ENCODE data around the gene AHCYL1. TPM values are rescaled to one million over a fixed set of nuclear protein-coding genes. Genes with fewer than 3 reads are reported as not detected.

AHCYL1 gene
- total RNA-seq, 1 donor from 2014 or later, result 31.6 TPM

GRCh38 chr1:109994654-109995053, 10.1 kb downstream of the AHCYL1 start:
- DNase-seq (ENCODE audit: low read depth) (no peak), FAIRE-seq (no peak)
- no peak for TF ChIP-seq CTCF (IDR thresholded peaks at IDR 0.05; ENCODE audit: insufficient read depth, low read length, severe bottlenecking)
- Histone ChIP-seq H3K36me3 (ENCODE audit: control insufficient read depth, insufficient read depth, low read length) (peaks cover 2% of the 10 kb centered on the region), H3K4me3 (ENCODE audit: low read depth, low read length) (no peak overlapping the region), H3K27me3 (ENCODE audit: control insufficient read depth, insufficient read depth, low read length) (no peaks in the 10 kb centered on the region)

GRCh38 chr1:109995536-109995935, 11.0 kb downstream of the AHCYL1 start:
- DNase-seq (ENCODE audit: low read depth) (peak; percentile 59), FAIRE-seq (no peak)
- H3K4me3 ChIP-seq (ENCODE audit: low read depth, low read length), result no peak overlapping the region
- no peak for TF ChIP-seq CTCF (IDR thresholded peaks at IDR 0.05; ENCODE audit: insufficient read depth, low read length, severe bottlenecking)
- peaks cover 2% of the 10 kb centered on the region for H3K36me3 ChIP-seq (ENCODE audit: control insufficient read depth, insufficient read depth, low read length)
- H3K27me3 ChIP-seq (ENCODE audit: control insufficient read depth, insufficient read depth, low read length), result no peaks in the 10 kb centered on the region

- TF ChIP-seq CTCF (IDR thresholded peaks at IDR 0.05; ENCODE audit: insufficient read depth, low read length, severe bottlenecking), result no peak
- FAIRE-seq, result no peak
- Histone ChIP-seq H3K36me3 (ENCODE audit: control insufficient read depth, insufficient read depth, low read length) (no peaks in the 10 kb centered on the region), H3K4me3 (ENCODE audit: low read depth, low read length) (no peak overlapping the region), H3K27me3 (ENCODE audit: control insufficient read depth, insufficient read depth, low read length) (no peaks in the 10 kb centered on the region)
- DNase-seq (ENCODE audit: low read depth), result no peak
Measured at GRCh38 chr1:109996476-109996875, 11.9 kb downstream of the AHCYL1 start.

- no peaks in the 10 kb centered on the region for H3K36me3 ChIP-seq (ENCODE audit: control insufficient read depth, insufficient read depth, low read length)
- FAIRE-seq, result no peak
- H3K4me3 ChIP-seq (ENCODE audit: low read depth, low read length), result no peak overlapping the region
- H3K27me3 ChIP-seq (ENCODE audit: control insufficient read depth, insufficient read depth, low read length), result no peaks in the 10 kb centered on the region
- TF ChIP-seq CTCF (IDR thresholded peaks at IDR 0.05; ENCODE audit: insufficient read depth, low read length, severe bottlenecking), result no peak
- DNase-seq (ENCODE audit: low read depth), result no peak
Measured at GRCh38 chr1:109997204-109997866, 12.8 kb downstream of the AHCYL1 start.

GRCh38 chr1:109997867-109998229, 13.3 kb downstream of the AHCYL1 start:
- no peak for DNase-seq (ENCODE audit: low read depth)
- H3K4me3 ChIP-seq (ENCODE audit: low read depth, low read length), result no peak overlapping the region
- H3K27me3 ChIP-seq (ENCODE audit: control insufficient read depth, insufficient read depth, low read length), result no peaks in the 10 kb centered on the region
- TF ChIP-seq CTCF (IDR thresholded peaks at IDR 0.05; ENCODE audit: insufficient read depth, low read length, severe bottlenecking), result no peak
- FAIRE-seq, result no peak
- H3K36me3 ChIP-seq (ENCODE audit: control insufficient read depth, insufficient read depth, low read length), result no peaks in the 10 kb centered on the region

- H3K4me3 ChIP-seq (ENCODE audit: low read depth, low read length), result no peak overlapping the region
- DNase-seq (ENCODE audit: low read depth) (no peak), FAIRE-seq (no peak)
- no peaks in the 10 kb centered on the region for H3K36me3 ChIP-seq (ENCODE audit: control insufficient read depth, insufficient read depth, low read length)
- no peak for TF ChIP-seq CTCF (IDR thresholded peaks at IDR 0.05; ENCODE audit: insufficient read depth, low read length, severe bottlenecking)
- H3K27me3 ChIP-seq (ENCODE audit: control insufficient read depth, insufficient read depth, low read length), result no peaks in the 10 kb centered on the region
Measured at GRCh38 chr1:110002695-110003094, 18.1 kb downstream of the AHCYL1 start.

Measured in bronchial epithelial cell (primary cell).